NCI-H2227 (cell line): Measurements from ENCODE around the gene ESPN.

Source experiments
- DNase-seq: peaks from one replicate; lab custom pipeline; 2025; ENCODE audit not compliant: unreplicated experiment; lab: John Stamatoyannopoulos, UW

The ESPN gene

GRCh38 chr1:6495540-6496364 is 71.2 kb downstream of the ESPN start:
- DNase-seq: no peak

GRCh38 chr1:6496365-6496721 is 71.8 kb downstream of the ESPN start:
- no peak for DNase-seq

- DNase-seq: no peak
These were observed 72.3 kb downstream of the ESPN start for GRCh38 chr1:6496890-6497214.

GRCh38 chr1:6497215-6497866 is 72.8 kb downstream of the ESPN start:
- peak; percentile 84 for DNase-seq

GRCh38 chr1:6497867-6498575 is 73.4 kb downstream of the ESPN start:
- no peak for DNase-seq

GRCh38 chr1:6498576-6499111 is 74.1 kb downstream of the ESPN start:
- DNase-seq: no peak

GRCh38 chr1:6499296-6499695 is 74.7 kb downstream of the ESPN start:
- no peak for DNase-seq

GRCh38 chr1:6500544-6501278 is 76.1 kb downstream of the ESPN start:
- DNase-seq: no peak

- no peak for DNase-seq
These were observed 76.8 kb downstream of the ESPN start for GRCh38 chr1:6501279-6501813.

- no peak for DNase-seq
These were observed 77.7 kb downstream of the ESPN start for GRCh38 chr1:6502000-6502891.

GRCh38 chr1:6503884-6504602 is 79.5 kb downstream of the ESPN start:
- DNase-seq: no peak

GRCh38 chr1:6504887-6505286 is 80.3 kb downstream of the ESPN start:
- DNase-seq: no peak

GRCh38 chr1:6505367-6506209 is 81.0 kb downstream of the ESPN start:
- DNase-seq: no peak

- DNase-seq: no peak
These were observed 81.8 kb downstream of the ESPN start for GRCh38 chr1:6506210-6507036.

- no peak for DNase-seq
These were observed 82.5 kb downstream of the ESPN start for GRCh38 chr1:6507037-6507428.

- no peak for DNase-seq
These were observed 82.9 kb downstream of the ESPN start for GRCh38 chr1:6507461-6507911.

- DNase-seq: no peak
These were observed 83.7 kb downstream of the ESPN start for GRCh38 chr1:6508154-6508815.
